ENCODE data around the gene RBM8A.

The RBM8A gene

GRCh38 chr1:145912128-145912641, 15.1 kb downstream of the RBM8A start:
- no peak for DNase-seq

- DNase-seq: no peak
Observed at GRCh38 chr1:145908653-145909052, 18.6 kb downstream of the RBM8A start.

DNA sequence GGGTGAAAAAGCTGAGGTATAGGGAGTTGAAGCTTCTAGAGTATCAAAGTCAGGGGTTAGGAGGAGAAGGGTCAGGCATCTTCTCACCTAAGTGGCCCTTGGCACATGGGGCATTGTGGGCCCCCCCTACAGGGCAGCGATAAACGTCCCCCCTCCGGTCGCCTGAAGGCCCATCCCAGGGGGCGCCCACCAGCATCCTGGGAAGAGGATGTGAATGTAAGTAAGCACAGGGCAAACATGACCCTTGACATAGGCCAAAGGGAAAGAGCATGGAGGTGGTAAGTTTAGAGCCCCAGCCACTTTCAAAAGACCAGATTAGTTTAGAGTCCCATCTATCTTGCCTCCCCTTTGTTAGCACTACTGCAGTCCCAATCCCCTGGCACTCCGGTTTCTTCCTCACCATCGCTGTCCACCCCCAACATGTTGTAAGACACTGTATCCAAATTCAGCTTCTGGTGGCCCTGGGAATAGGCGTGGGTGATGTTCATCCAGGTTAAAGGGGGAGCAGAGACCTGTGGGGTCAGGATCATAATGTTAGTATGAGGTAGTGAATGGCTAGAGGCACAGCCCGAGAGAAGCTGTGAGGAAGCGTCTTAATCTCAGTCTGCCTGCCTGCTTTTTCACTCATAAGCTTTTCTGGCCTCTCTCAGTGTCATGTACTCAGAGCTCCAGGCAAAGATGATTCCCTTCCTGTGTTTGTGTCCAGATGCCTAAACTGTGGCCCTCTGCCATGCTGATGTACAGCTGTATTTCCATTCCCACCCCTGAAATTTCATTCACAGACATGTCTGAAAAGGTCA, 20.1 kb downstream of the RBM8A start:
- no peak for DNase-seq

DNA sequence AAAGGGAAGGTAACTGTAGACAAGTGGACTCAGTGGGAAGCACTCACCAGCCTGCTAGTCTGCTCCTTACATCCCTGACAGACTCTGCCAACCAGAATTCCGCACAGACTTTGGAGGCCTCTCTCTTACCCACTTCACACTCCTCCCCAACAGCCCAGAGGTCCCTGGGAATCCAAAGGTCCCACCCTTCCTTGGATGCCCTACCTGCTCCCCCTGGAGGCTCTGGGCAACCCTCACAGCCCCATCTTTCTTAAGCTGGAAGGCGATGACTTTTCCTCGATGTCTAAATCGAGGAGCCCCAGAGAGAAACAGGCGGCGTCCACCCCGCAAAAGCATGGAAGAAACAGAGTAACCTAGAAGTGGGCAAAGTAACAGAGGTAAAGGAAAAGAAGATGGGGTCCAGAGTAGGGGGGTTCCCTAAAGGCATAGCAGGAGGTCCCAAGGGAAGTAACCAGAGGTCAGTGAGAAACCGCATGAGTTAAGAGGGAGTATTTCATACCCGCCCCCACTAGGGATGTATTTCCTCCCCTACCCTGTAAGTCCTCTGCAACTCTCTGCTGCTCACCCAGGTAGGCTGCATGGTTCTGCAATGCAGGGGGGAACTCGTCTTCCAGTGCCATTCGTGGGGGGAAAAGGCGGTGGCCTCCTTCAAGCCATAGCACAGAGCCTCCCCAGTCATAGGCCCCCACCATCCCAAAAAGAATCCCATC, 25.8 kb downstream of the RBM8A start:
- no peak for DNase-seq

DNA sequence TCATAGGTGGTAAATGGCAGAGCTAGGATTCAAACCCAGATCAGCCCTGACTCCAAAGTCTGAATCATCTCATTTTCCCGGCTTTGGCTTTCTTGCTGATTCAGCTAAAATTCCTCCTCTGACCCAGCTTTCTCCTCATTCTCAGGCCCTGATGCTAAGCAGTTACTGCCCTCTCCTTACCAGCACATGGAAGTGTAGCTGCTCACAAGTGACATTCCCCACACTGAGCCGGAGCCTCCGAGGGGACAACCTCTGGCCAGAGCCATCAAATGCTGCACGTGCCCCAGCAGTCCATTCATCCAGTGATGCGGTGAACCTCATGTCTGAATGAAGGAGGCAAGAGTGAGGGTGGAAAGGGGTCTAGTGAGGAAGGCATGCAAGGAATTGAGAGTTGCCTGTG, 28.5 kb downstream of the RBM8A start:
- no peak for DNase-seq

DNA sequence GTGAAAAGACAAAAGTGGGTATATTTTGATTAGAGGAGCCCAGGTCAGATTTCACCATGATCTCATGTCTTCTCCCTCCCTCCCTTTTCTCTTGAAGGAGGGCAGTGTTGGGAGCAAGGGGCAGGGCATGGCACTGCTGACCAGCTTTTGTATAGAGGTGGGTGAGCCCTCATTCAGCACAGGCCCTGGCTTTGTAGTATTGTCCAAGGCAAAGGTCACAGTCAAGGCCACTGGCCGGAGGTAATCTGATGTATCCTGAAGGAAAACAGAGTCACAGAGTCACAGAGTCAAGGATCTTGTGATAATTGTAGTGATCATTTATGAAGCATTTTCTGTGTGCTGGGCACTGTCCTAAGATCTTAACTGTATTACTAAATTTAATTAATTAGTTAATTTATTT, 29.3 kb downstream of the RBM8A start:
- DNase-seq: no peak

GRCh38 chr1:145895471-145895870, 31.8 kb downstream of the RBM8A start:
- DNase-seq: no peak

- no peak for DNase-seq
Observed at GRCh38 chr1:145893306-145894055, 33.8 kb downstream of the RBM8A start.

DNA sequence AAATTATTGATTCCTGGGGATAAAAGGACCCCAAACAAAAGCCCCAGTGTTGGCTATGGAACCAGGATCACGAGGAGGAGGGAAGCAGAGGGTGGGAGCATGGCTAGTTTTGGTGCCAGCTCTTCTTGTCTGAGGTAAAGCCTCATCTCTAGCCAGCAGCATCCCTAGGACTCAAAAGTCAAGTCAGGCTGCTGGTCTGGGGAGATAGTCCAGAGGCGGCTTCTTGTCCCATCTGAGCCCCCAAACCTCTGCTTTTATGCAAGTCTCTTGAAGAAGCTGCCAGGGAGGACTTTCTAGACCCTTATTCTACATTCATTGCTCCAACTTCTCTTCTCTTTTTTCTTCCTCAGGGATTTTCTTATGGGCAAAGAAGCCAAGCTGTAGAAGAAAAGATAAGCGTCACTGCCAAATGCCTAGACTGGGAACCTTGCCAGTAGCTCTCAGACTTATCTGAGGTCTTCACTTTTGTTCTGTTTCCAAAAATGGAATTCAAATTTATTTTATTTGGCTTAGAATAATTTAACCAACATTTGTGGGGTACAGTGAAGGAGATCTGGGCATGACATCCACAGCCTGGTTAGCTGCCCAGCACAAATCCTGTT, 34.7 kb downstream of the RBM8A start:
- no peak for DNase-seq

- peak; percentile 91 for DNase-seq
Observed at GRCh38 chr1:145891587-145892485, 35.4 kb downstream of the RBM8A start.

DNA sequence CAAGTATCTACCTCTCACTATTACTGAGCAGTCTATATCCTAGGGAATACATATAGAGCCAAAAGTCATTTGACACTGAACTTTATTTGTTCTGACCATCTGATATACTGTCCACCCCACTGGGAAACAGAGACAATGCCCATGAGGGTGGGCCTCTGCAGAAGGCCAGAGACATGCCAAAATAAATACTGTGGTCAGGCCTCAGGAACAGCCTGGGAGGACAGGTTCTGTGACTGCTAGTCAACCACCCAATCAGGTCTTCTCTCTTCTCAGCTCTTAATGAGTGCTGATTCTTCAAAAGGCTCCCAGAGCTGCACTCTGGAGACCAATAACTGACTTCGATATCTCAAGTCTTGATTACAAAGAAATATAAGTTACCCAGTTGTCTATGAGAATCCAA, 36.1 kb downstream of the RBM8A start:
- no peak for DNase-seq

GRCh38 chr1:145889722-145890121, 37.6 kb downstream of the RBM8A start:
- DNase-seq: no peak

DNA sequence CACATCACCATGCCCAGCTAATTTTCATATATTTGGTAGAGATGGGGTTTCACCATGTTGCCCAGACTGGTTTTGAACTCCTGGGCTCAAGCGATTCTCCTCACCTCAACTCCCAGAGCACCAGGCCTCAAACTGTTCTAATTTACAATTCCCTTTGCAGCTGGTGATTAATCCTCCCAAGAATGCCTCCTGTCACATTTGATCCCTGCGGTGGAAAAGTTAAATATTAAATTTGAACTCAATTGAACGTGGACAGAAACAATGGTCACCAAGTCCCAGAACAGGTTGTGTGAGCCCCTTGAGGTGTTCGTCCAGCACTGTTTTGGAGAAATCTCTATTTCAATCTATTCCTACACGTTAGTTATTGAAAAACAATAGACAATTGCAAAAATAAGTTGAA, 39.7 kb downstream of the RBM8A start:
- no peak for DNase-seq

- no peak for DNase-seq
Observed at GRCh38 chr1:145886816-145887215, 40.5 kb downstream of the RBM8A start.

DNA sequence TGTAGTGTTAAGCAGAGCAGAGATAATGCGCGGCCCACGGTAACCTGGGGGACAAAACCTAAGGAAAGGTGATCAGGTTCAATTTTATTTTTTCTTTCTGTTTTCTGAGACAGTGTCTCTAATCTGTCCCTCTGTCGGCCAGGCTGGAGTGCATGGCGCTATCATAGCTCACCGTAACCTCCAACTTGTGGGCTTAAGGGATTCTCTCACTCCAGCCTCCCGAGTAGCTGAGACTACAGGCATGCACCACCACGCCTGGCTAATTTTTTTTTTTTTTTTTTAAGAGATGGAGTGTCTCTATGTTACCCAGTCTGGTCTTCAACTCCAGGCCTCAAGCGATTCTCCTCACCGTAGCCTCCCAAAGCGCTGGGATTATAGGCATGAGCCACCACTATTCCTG, 40.9 kb downstream of the RBM8A start:
- DNase-seq: no peak

- peak; percentile 71 for DNase-seq
Observed at GRCh38 chr1:145885738-145886287, 41.5 kb downstream of the RBM8A start, which contains the start of gene ANKRD35. TSS of gene ANKRD35 (minus strand) at chr1:145885866. CDS start at chr1:145885758, 108 bp downstream.

DNA sequence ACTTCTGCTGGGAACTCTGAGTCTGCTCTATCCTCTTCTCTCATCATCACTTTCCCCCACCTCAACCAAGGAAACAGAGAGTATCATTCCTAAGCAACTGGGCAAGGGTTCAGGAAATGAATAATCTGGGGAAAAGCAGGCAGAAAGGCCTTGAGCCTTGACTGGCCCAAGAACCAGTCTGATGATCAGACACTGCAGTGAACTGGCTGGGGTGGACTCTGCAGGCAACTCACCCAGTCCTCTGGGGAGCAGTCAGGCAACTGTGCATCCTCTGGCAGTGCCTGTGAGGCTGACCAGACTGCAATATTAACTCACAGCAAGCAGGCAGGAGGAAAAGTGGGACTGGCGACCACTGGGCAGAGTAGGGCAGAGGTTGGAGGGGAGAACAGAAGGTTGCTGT, 42.6 kb downstream of the RBM8A start:
- DNase-seq: no peak

DNA sequence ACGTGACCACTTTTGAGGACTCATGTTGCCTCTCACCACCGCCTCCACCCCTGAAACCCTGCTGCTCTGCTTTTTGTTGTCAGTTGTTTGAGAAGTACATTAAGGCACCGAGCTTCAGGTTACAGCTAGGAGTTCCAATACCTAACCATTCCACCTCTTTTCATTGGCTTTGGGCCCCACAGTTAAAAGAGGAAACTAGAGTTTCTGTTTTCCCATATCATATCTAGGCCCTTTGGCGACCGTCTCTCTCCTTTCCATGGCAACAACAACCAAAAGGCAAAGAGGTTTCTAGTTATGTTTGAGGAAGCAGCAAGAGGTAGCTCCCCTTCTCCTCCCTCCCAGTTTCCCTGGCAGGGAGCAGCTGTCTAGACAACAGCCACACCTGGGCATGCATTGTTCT, 47.5 kb downstream of the RBM8A start:
- DNase-seq: no peak

DNA sequence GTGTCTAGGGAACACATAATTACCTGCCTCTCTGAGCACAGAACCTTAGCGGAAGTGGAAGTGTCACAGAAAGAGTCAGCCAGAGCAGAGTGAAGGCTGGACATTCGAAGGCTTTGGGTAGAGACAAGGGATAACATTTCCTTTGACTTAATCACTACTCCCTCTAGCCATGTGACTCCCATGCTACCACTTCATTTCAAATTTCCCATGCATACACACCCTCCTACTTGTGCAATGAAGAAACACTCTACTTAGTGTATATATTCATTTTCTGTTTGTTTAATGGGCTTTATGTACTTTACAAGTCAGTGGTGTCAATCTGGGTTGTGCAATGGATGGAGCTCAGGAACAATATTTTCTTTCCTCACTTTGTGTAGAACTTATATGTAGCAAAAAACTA, 48.6 kb downstream of the RBM8A start:
- no peak for DNase-seq

- DNase-seq: no peak
Observed at GRCh38 chr1:145877923-145878486, 49.3 kb downstream of the RBM8A start.

GRCh38 chr1:145874646-145875045, 52.6 kb downstream of the RBM8A start:
- DNase-seq: no peak
